NB4 (cell line): Measurements from ENCODE around the gene GTF2F2.

Experiments
- DNase-seq: peaks from one replicate; pipeline ENCODE4 v3.0.0; 2010; ENCODE audit warnings: low read depth
- H3K4me3 ChIP-seq: one replicate; pipeline ENCODE4 v1.5.1; 2011; ENCODE audit warnings: mild to moderate bottlenecking, low read depth, low read length, moderate library complexity
- CTCF ChIP-seq: IDR thresholded peaks from one replicate; pipeline ENCODE4 v1.5.1; 2012; ENCODE audit warnings: low read depth, low read length
- MAX ChIP-seq: IDR thresholded peaks from 2 replicates; pipeline ENCODE4 v1.6.1; 2011; ENCODE audit warnings: low read depth, low read length
- MYC ChIP-seq: IDR thresholded peaks from 2 replicates; pipeline ENCODE4 v1.6.1; 2011; ENCODE audit warnings: low read depth, low read length
- POLR2A ChIP-seq: IDR thresholded peaks from 2 replicates; pipeline ENCODE4 v1.6.1; 2011; ENCODE audit warnings: mild to moderate bottlenecking; ENCODE audit not compliant: insufficient read length; ENCODE audit errors: extremely low read depth

Gene GTF2F2

GRCh38 chr13:45084515-45084914 is 35.8 kb upstream of the GTF2F2 start:
- TF ChIP-seq MAX, result no peak
- no peak for TF ChIP-seq MYC
- no peak for DNase-seq
- no peak overlapping the region for H3K4me3 ChIP-seq

- H3K4me3 ChIP-seq, result no peak overlapping the region
- no peak for TF ChIP-seq MAX
- no peak for TF ChIP-seq POLR2A
- TF ChIP-seq MYC, result no peak
- DNase-seq, result no peak
Measured at GRCh38 chr13:45086484-45086883, 33.8 kb upstream of the GTF2F2 start.

- TF ChIP-seq MYC (no peak), POLR2A (no peak)
- DNase-seq, result peak; percentile 17
- H3K4me3 ChIP-seq, result no peak overlapping the region
Measured at GRCh38 chr13:45092663-45093062, 27.6 kb upstream of the GTF2F2 start.

- H3K4me3 ChIP-seq, result no peak overlapping the region
- TF ChIP-seq POLR2A (no peak), MYC (no peak), CTCF (no peak), MAX (no peak)
- DNase-seq, result no peak
Measured at GRCh38 chr13:45100573-45101262, 19.6 kb upstream of the GTF2F2 start.

GRCh38 chr13:45101327-45102018 is 18.8 kb upstream of the GTF2F2 start:
- no peak for DNase-seq
- no peak for TF ChIP-seq POLR2A
- TF ChIP-seq CTCF, result no peak
- no peak for TF ChIP-seq MAX
- no peak for TF ChIP-seq MYC

GRCh38 chr13:45102136-45102507 is 18.2 kb upstream of the GTF2F2 start:
- DNase-seq, result no peak
- TF ChIP-seq CTCF (no peak), POLR2A (no peak)

More at GRCh38 chr13:45101327-45102018, 18.8 kb upstream of the GTF2F2 start:
- no peak overlapping the region for H3K4me3 ChIP-seq

GRCh38 chr13:45103449-45103848 is 16.9 kb upstream of the GTF2F2 start:
- H3K4me3 ChIP-seq, result no peak overlapping the region
- DNase-seq, result no peak
- no peak for TF ChIP-seq MAX

More at GRCh38 chr13:45102136-45102507, 18.2 kb upstream of the GTF2F2 start:
- no peak overlapping the region for H3K4me3 ChIP-seq
